Right ventricle myocardium superior (tissue), 1 donor: Measurements from ENCODE around the gene TLE4. TPM values are rescaled to one million over a fixed set of nuclear protein-coding genes. Genes with fewer than 3 reads are reported as not detected.

Experiments
- ATAC-seq: fragments of 200-7000 bp; cut with Tn5 transposase; one replicate; pipeline ENCODE4 v1.9.1; 2020; ENCODE audit warnings: mild to moderate bottlenecking; ENCODE audit not compliant: poor library complexity
- DNase-seq: peaks from one replicate; pipeline ENCODE4 v3.0.0-alpha.2; 2020
- intact Hi-C: fragments of 100-400 bp; cut with DNase I; formaldehyde crosslinking; loops from one replicate; pipeline ENCODE4 v1.11.2; 2022
- total RNA-seq: library from RNA; stranded (reverse); fragmentation: NEBNext Ultra II Directional; extraction: Animal tissue kit (Norgen Biotek cat#: 25700); gene quantifications from one replicate; pipeline ENCODE4 v1.2.1, GENCODE V29; 2021
- donor health status: DM: no; HTN: yes; CAD: no; lungs with severe emphysema.

The TLE4 gene
- total RNA-seq, 1 donor from 2014 or later: 12.8 TPM

DNA sequence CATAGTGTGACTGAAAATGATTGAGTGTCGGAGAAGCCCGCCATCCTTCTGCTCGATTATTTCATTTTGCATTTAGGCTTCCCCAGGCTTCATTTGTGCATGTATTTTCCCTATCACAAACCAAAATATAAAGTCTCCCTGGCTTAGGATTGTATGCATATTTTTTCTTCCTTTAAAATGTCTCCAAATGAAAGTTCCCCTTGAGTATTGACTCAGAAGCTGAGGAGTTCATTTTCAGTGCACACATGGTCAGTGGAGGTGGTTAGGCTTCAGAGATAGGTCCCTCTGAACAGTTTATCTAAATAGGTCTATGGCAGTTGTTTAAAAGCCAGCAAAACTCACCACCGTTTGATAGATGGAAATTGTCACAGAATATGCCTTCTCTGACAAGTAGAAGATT, 97.2 kb downstream of the TLE4 start:
- ATAC-seq: no peak
- intact Hi-C loops: loop anchor here (10.0 kb wide), 1 partner anchor 94 kb away; the partner anchor contains the start of gene TLE4
- DNase-seq: no peak

DNA sequence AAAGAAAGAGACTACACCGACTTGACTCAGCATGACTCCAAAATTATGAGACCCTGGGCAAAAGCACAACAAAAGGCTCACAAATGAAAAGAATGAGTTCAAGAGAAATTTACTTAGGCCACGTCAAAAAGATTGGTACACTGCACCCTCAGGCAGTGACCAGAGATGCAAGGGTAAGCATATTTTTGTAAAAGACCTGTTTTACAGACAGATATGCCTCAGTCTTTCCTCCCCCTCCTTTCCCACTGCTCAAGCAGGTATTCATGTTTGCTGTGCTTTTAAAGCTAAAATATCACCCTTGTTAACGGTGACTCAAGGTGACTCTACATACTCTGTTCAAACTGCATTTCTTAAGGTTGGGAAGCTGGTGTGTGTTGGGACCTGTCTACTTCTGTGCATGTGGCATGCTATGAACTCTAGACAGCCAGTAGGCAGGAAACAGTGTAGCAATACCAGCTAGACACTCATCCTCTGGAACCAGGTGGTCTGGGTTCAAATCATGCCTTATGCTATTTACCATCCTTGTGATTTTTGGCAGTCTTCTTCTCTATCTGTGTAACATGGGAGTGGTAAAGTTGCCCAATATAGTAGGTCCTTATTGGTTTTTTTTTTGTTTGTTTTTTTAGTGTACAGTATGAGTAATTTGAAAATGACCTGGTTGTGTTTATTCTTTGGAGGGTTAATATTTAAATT, 98.7 kb downstream of the TLE4 start:
- DNase-seq: no peak
- no peak for ATAC-seq

DNA sequence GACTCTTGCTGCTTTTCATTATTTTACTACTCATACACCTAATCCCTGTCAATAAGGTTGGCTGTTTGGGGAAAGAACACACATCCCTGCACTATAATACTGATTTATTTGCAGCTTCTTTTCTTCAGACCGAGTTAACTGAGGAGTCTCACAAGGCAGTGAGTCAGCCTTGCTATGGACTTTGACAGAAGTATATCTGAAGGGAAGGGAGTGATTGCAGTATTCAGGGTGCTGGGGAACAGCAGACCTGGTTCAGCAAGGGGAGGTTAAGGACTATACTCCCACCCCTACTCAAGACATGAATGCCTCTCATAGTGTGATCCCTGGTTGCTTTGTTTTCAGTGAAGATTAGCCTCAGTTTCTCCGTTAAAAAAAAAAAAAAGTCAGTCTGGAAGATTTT, 99.8 kb downstream of the TLE4 start:
- intact Hi-C loops: no loop called here
- DNase-seq: no peak
- ATAC-seq: no peak

More for the DNA sequence above, 98.7 kb downstream of the TLE4 start:
- intact Hi-C loops: no loop called here

DNA sequence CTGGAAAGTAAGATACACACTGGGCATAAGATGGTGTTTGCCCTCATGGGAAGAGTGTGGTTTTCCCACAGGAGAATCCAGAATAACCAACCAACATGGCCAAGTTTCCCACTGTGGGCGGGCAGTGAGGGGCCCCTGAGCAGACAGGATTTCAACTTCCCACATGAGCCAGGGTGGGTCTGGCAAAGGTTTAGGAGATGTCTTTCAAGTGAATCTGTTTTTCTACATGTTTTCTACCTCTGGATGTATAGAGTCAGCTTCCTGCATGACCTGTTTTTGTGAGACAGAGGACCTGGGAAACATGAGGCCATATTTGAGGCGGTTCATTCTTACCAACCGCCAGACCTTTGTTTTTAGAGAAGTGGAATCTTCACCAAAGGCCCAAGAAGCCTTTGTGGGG, 100.5 kb downstream of the TLE4 start:
- DNase-seq (no peak), ATAC-seq (no peak)
- intact Hi-C loops: no loop called here

DNA sequence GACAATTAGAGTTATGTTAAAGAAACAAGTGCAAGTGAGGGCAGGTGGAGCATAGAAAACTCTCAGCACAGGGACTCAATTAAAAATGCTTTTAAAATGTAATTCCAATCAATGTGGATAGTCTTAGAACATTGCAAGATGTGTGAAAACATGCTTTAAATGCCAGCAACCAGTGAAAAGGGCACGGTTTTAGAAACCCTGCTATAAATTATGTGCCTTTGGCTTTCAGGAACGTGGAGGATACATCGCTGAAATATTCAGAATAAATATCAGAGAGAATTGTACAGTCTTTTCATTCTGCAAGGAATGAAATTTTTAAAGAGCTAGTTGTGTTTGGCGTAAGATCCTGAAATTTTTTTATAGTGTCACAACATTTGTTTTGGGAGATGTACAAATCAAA, 101.1 kb downstream of the TLE4 start:
- DNase-seq: no peak
- intact Hi-C loops: no loop called here
- no peak for ATAC-seq

DNA sequence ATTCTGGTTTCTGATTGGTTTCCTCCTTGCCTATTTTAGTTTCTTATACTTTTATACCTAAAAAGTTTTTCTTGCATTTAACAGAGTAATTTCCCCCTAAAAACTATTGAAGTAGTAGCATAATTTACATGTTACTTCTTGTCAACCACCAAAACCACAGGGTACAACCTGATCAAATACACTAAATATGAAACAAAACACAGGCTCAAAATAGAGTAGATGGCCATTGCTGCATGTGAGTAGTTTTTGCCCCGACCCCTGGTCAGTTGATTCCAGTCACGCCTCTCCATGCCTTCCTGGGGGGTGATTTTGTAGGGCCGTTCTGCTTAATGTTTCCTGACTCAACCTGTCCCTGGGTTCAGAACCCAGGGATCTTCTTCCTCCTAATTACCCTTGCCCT, 101.8 kb downstream of the TLE4 start:
- ATAC-seq (no peak), DNase-seq (no peak)
- intact Hi-C loops: no loop called here

DNA sequence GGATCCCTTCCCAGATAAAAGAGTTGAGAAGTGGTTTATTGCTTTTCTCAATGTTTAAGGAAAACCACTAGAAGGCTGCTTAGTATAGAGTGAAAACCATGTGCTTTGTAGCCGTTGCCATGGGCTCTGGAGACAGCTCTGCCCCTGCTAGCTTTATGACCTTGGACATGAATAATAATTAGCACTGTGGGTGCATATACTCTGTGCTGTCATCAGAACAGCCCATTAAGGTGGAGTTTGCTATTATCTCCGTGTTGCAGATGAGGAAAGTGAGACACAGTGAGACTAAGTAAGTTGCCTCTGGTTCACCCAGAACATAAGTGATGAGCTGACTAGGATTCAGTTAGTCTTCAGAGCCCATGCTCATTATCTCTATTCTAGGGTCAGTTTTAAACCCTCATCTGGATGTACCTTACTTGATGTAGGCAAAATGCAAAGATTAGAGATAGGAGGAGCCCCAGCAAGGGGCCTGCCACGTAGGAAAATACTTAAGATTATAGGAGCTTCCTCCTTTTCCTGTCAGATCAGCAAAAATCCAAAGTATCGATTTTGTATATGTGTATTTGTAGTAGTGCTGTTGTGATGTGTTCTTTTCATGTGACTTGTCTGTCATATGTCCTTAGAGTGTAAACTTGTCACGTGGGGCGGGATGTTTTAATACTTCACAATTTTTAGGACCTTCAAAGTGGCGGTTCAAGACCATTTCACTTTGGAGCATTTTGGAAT, 102.5 kb downstream of the TLE4 start:
- intact Hi-C loops: no loop called here
- ATAC-seq (no peak), DNase-seq (no peak)

DNA sequence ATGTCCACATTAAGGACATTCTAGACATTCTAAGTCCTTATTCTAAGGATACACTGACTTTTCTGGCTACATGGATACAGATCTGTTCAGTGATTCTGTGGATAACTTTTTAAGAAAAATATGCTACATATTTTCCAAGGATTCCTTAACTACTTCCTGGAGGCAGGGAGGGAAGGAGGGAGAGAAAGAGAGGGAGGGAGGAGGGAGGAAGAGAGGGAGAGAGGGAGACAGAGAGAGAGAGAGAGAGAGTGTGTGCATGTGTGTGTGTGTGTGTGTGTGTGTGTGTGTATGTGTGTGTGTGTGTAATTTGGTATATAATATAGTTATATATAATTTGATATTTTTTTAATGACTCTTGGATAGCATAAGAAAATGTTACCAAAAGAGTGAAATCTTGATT, 109.8 kb downstream of the TLE4 start:
- ATAC-seq (no peak), DNase-seq (no peak)
- intact Hi-C loops: no loop called here

DNA sequence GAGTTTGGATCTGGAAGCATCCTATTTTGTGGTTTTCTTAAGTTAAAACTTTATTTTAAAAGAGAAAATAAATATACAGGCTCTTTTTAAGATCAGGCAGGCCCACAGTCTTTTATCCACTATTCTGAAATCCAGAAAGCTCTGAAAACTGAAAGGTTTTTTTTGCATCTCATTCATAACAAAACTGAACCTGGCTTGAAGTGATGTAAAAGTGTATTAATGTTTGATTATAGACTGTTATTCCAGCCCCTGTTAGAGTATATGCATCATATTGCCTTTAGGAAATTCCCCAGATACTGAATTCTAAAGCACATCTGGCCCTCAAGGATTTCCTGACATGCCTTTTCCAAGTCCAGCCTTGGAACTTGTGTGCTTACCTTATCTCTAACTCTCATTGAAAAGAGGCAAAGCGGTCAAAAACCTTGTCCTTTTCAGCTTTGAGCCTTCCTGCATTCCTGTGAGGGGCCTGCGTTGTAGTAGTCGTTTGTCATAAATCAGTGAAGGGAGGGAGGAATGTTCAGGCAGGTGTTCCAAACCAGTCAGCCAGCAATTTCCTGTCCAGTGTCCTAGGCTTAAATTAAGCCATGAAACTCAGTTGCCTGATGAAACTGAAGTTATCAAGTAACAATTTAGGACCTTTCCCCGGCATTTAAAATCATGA, 110.4 kb downstream of the TLE4 start:
- intact Hi-C loops: no loop called here
- no peak for DNase-seq
- ATAC-seq: no peak

DNA sequence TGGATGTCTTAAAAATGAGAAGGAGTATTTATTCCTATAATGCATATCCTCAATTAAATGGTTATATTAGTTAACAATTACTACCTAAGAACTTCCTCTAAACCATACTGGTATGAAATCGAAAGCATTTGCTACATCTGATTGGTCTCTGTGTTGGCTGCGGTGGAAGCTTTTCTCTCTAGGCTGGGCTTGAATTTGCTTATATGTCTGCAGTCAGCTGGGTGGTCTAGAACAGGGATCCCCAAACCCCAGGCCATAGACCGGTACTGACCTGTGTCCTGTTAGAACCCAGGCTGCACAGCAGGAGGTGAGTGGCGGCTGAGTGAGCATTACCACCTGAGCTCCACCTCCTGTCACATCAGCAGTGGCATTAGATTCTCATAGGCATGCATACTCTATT, 112.3 kb downstream of the TLE4 start:
- intact Hi-C loops: no loop called here
- ATAC-seq: no peak
- DNase-seq: no peak

DNA sequence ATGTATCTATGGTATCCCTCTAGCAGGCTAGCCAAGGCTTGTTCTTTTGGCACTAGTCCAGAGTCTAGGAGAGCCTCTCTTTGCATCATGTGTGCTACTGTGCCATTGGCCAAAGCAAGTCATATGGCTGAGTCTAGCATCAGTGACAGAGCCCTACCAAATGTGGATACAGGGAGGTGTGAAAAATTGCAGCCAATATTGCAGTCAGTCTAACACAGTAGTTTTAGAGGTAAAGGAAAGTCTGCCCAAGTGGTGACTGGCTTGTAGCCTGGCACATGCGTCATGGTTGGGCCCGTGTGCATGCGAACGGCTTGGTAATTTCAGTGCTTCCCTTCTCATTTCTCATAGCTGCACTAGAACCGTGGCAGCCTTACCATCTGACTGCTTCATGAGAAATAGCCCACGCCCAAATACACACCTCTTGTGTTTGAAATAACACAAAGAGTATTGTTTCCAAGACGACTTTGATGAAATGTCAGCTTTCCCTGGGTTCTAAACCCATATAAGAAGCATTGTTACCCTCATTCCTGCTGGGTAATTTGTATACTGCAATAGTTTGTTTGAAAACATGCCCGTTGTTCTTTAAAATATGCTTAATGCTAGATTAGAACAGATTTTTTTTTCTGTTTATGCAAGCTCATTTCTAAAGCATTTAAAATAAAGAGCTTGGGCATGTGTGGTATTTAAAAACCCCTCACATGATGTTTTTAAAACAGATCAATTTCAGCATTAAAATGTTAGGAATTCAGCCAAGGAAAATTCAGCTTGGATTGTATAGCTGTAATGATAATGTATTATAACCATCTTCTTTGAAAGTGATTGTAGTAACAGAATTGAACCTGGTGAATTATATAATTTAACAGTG, 113.2 kb downstream of the TLE4 start:
- no peak for ATAC-seq
- no peak for DNase-seq
- intact Hi-C loops: no loop called here

DNA sequence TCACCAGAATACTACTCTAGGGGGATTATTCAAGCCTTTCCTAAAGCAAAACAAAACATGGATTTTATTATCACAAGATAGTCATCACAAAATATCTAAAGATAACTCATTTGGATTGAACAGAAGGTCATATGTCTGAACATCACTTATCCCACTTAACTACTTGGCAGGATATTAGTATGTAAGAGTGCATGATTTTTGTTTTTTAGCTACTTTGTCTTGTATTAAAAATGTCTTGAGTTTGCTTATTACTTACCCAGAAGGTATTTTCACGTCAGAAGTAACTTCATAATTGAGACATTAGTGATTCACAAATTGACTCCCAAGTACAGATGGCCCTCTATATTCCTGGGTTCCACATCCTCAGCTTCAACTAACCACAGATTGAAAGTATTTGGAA, 113.8 kb downstream of the TLE4 start:
- ATAC-seq (no peak), DNase-seq (no peak)
- intact Hi-C loops: no loop called here

DNA sequence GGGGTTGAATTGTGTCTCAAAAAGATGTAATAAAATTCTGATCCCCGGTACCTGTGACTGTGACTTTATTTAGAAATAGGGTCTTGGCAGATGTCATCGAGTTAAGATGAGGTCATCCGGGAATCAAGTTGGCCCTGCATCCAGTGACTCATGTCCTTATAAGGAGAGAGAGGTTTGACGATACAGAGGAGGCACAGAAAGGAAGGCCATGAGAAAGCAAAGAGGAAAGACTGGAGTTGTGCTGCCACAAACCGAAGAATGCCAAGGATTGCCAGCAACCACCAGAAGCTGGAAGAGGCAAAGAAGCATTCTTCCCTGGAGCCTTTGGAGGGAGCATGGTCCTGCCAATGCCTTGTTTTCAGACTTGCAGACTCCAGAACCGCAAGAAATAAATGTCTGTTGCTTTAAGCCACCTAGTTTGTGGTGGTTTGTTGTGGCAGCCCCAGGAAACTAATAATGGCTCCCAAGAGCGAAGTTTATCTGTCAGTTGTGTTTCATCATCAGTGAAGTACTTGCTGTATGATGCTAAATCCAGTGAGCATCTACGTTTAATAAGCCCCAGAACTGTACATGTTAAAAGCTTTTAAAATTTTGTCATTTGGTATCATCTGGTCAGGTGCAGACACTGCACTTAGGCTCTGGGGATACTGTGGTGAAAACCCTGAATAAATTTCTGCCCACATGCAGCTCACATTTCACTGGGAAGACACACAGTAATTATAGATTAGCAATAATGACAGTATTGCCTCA, 114.8 kb downstream of the TLE4 start:
- ATAC-seq: peak; percentile 59
- intact Hi-C loops: no loop called here
- DNase-seq: no peak

DNA sequence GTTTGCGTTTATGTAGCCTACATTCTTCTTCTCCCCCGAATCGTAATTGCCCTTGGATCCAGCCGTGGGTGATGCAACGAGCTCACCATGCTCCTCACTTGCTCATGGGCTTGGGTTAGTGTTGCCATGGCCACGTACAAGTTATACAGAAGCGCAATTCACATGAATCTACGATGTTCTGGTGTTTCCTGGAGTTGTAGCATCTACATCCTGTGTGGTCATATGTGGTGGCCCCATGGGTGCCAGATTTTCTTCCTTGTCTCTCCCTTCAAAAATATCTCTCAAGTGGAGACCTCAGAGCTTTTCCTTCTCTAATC, 115.3 kb downstream of the TLE4 start:
- ATAC-seq (no peak), DNase-seq (no peak)
- intact Hi-C loops: no loop called here

DNA sequence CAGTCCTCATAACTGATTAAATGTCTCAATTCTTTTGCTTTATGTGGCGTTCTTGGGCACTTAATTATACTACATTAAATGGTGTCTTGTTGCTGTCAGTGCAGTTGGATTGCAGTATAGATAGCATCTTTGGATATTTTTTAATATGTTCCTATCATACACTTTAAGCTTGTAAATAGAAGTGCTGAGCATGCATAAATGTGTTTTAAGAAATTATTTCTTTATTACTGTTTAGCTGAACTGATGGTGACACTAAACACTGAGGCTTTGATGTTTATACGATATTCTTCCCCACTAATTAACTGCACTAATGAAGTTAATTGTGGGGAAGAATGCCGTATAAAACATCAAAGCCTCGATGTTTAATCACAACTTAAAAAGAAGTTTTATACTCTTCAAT, 116.6 kb downstream of the TLE4 start:
- no peak for DNase-seq
- ATAC-seq: no peak
- intact Hi-C loops: no loop called here

DNA sequence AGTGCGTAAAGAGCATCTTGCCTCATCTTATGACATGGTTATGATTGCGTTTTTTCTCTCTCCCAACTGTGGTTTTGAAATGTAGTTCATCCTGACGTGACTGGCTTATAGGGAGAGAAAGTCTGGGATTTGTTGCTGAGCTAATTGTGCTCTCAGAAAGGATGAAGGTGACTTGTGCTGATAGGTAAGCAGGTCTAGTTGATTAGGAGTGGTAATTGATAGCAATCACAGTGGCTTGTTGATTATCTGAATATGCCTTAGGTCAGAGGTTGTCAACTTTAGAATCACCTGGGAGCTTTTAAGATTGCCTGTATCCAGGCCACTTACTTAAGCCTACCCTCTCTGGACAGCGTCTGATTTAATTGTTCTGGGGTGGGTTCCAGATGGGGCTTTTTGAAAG, 117.8 kb downstream of the TLE4 start:
- ATAC-seq (no peak), DNase-seq (no peak)
- intact Hi-C loops: no loop called here

DNA sequence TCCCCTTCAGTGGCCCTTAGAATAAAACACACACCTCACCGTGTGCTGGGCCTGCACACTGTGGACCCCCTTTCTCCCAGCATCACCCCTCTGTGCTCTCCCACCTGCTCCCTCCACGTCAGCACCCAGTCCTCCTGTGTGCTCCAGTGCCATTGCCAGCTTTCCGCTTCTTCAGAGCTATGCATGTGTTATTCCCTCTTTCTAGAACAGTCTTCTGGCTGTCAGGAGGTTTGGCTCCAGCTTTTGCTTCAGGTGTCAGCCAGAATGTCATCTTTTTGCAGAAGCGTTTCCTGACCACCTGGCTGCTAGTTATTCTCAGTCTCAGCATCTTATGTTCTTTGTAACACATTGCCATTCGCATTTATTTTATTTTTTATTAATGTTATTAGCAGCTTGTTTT, 119.7 kb downstream of the TLE4 start:
- DNase-seq (no peak), ATAC-seq (no peak)
- intact Hi-C loops: no loop called here

DNA sequence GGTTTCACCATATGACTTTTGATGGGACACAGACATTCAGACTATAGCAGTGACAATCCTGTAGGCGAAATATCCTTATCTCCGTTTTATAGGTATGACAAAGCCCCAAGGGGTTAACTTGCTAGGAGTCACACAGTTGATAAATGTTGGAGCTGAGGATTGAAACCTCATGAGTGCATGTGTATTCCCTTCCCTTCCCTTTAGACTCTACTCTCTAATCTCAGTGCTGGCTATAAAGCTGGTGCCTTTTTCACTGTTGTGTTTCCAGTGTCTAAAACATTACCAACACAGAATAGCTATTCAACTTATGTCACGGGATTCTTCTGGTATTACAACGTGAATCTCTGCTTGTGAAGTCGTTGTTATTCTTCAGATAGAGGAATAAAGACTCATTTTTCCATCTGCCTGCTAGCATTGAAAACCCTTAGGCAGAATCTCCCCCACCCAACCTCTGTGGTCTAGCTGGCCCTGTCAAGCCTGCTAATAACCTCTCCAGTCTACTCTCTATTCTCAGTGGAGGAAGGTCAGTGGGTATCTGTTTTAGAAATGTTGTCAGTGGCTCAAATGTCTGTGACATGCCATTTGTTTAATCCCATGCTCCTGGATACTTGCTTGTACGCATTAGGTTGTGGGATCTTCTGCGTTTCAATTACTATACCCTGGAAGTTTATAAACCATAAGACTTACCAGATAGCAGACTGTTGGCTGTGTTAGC, 121.2 kb downstream of the TLE4 start:
- intact Hi-C loops: no loop called here
- DNase-seq (no peak), ATAC-seq (no peak)
